GM12878 (cell line): Measurements from ENCODE around the gene GRIN2A. TPM values are rescaled to one million over a fixed set of nuclear protein-coding genes. Genes with fewer than 3 reads are reported as not detected.
A peak's percentile ranks its signal among the peaks of the same experiment; 100 is the strongest.

Experiments
- ATF3 ChIP-seq: IDR thresholded peaks from 2 replicates; pipeline ENCODE4 v1.6.1; 2011; ENCODE audit warnings: low read depth, mild to moderate bottlenecking, low read length, moderate library complexity, borderline replicate concordance; ENCODE audit errors: extremely low read depth
- CEBPZ ChIP-seq: fragments of 150-350 bp; IDR thresholded peaks from 2 replicates; pipeline ENCODE4 v1.6.1; 2016; ENCODE audit warnings: low read depth, low read length
- MTA2 ChIP-seq: fragments of 450-650 bp; IDR thresholded peaks from 2 replicates; pipeline ENCODE4 v1.6.1; 2016; ENCODE audit warnings: low read depth, mild to moderate bottlenecking, moderate library complexity
- PML ChIP-seq: IDR thresholded peaks from 2 replicates; pipeline ENCODE4 v1.6.1; 2012; ENCODE audit warnings: low read length, inconsistent platforms
- RUNX3 ChIP-seq: IDR thresholded peaks from 2 replicates; pipeline ENCODE4 v1.6.1; 2012; ENCODE audit warnings: low read length, inconsistent platforms
- polyA plus RNA-seq, 11 experiments: library from polyadenylated mRNA; depleted of rRNA in 4 of 11; unstranded in 6 of 11; stranded (reverse) in 5 of 11; fragments of >200 nt; fragmentation: Nextera tagmentation in 4 of 11; fragmentation: Illumina TruSeq in 1 of 11; extraction: Ambion mirVana in 4 of 11; extraction: Trizol in 1 of 11; gene quantifications; 1 replicate in 1 of 11; 2 replicates in 10 of 11; pipeline versions ENCODE4 v1.2.1 to v1.2.3, GENCODE V29; 2011 to 2016; ENCODE audit warnings: inconsistent platforms in 2 of 11, missing spikeins in 2 of 11, low read depth in 1 of 11
- total RNA-seq, 4 experiments: library from RNA; depleted of rRNA in 3 of 4; stranded (reverse); fragments of >200 nt in 3 of 4; fragmentation: Illumina TruSeq in 1 of 4; extraction: Trizol in 1 of 4; gene quantifications; 2 replicates each; pipeline versions ENCODE4 v1.2.1 to v1.2.3, GENCODE V29; 2013 to 2021
- TF ChIP-seq, protein P1 (sequence below): fragments of 450-650 bp; IDR thresholded peaks from 2 replicates; pipeline ENCODE4 v1.6.1; 2014; ENCODE audit warnings: mild to moderate bottlenecking
- TF ChIP-seq, protein P2 (sequence below): fragments of 450-650 bp; IDR thresholded peaks from 2 replicates; pipeline ENCODE4 v1.6.1; 2017; ENCODE audit warnings: mild to moderate bottlenecking, low read depth, inconsistent platforms; ENCODE audit not compliant: poor library complexity, severe bottlenecking

GRIN2A gene
- total and polyA plus RNA-seq, 10 of the 15 experiments (the other 5 are each of a cell fraction or from before 2014, with no cell fraction given): 2.4 to 13.3 (median 7.3) TPM

GRCh38 chr16:10205688-10206087, 23.5 kb upstream of the GRIN2A start (continued):
- TF ChIP-seq CEBPZ (no peak), PML (no peak), MTA2 (no peak), ATF3 (no peak), RUNX3 (peak; percentile 79)
- TF ChIP-seq, protein P1, sequence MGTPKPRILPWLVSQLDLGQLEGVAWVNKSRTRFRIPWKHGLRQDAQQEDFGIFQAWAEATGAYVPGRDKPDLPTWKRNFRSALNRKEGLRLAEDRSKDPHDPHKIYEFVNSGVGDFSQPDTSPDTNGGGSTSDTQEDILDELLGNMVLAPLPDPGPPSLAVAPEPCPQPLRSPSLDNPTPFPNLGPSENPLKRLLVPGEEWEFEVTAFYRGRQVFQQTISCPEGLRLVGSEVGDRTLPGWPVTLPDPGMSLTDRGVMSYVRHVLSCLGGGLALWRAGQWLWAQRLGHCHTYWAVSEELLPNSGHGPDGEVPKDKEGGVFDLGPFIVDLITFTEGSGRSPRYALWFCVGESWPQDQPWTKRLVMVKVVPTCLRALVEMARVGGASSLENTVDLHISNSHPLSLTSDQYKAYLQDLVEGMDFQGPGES: no peak
- TF ChIP-seq, protein P2, sequence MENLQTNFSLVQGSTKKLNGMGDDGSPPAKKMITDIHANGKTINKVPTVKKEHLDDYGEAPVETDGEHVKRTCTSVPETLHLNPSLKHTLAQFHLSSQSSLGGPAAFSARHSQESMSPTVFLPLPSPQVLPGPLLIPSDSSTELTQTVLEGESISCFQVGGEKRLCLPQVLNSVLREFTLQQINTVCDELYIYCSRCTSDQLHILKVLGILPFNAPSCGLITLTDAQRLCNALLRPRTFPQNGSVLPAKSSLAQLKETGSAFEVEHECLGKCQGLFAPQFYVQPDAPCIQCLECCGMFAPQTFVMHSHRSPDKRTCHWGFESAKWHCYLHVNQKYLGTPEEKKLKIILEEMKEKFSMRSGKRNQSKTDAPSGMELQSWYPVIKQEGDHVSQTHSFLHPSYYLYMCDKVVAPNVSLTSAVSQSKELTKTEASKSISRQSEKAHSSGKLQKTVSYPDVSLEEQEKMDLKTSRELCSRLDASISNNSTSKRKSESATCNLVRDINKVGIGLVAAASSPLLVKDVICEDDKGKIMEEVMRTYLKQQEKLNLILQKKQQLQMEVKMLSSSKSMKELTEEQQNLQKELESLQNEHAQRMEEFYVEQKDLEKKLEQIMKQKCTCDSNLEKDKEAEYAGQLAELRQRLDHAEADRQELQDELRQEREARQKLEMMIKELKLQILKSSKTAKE: no peak
- TF ChIP-seq, all 136 proteins: peak for 8
